OCI-LY7 (cell line): ENCODE data around the gene GMCL1. TPM values are rescaled to one million over a fixed set of nuclear protein-coding genes. Genes with fewer than 3 reads are reported as not detected.
"Not testable (repeated sequence)": the region's sequence is repeated elsewhere in the genome, so short reads cannot be mapped to it uniquely, and the experiment has no call there.

Experiments used
- BruUV-seq: library from RNA; stranded (reverse); fragments of 400-500 nt; replicated peaks from 2 replicates; lab custom pipeline; 2021; lab: Mats Ljungman, UMichigan
- CTCF ChIA-PET: fragments of 300-600 bp; sonication (Branson Sonifier 250); formaldehyde crosslinking; loops from one replicate; lab custom pipeline; 2022; ENCODE audit warnings: antibody characterized with exemption; ENCODE audit not compliant: unreplicated experiment; lab: Charles Lee
- POLR2A ChIA-PET: fragments of 300-600 bp; sonication (Branson Sonifier 250); formaldehyde crosslinking; loops from one replicate; lab custom pipeline; 2022; ENCODE audit warnings: antibody characterized with exemption; lab: Charles Lee
- DNase-seq: peaks from one replicate; pipeline ENCODE4 v3.0.0-alpha.2; 2015; ENCODE audit warnings: low spot score
- H2AFZ ChIP-seq: fragments of 200-600 bp; sonication (generic), shearing (Covaris generic); 2 replicates; pipeline ENCODE4 v1.6.1; 2014; ENCODE audit warnings: mild to moderate bottlenecking, antibody characterized with exemption, low read length, moderate library complexity
- H3K27ac ChIP-seq: fragments of 200-600 bp; sonication (generic); 2 replicates; pipeline ENCODE4 v1.5.1; 2014; ENCODE audit warnings: mixed run types, low read depth, mild to moderate bottlenecking, moderate library complexity, low read length, inconsistent platforms; ENCODE audit not compliant: poor library complexity, severe bottlenecking
- H3K36me3 ChIP-seq: fragments of 200-600 bp; sonication (generic); 2 replicates; pipeline ENCODE4 v1.6.1; 2014; ENCODE audit warnings: mild to moderate bottlenecking, antibody characterized with exemption, low read length, moderate library complexity, mixed read lengths; ENCODE audit not compliant: insufficient read depth
- H3K4me1 ChIP-seq: fragments of 200-600 bp; sonication (generic); 2 replicates; pipeline ENCODE4 v1.5.1; 2014; ENCODE audit warnings: mild to moderate bottlenecking, low read length; ENCODE audit not compliant: insufficient read depth, poor library complexity, severe bottlenecking
- H3K4me2 ChIP-seq: fragments of 200-600 bp; sonication (generic); 2 replicates; pipeline ENCODE4 v1.6.1; 2014; ENCODE audit warnings: mild to moderate bottlenecking, low read length
- H3K4me3 ChIP-seq: fragments of 200-600 bp; sonication (generic); 2 replicates; pipeline ENCODE4 v1.5.1; 2014; ENCODE audit warnings: mild to moderate bottlenecking, low read depth, low read length; ENCODE audit not compliant: poor library complexity, severe bottlenecking
- H3K79me2 ChIP-seq: fragments of 200-600 bp; sonication (generic); 2 replicates; pipeline ENCODE4 v1.6.1; 2016; ENCODE audit warnings: low read depth, mild to moderate bottlenecking, low read length, moderate library complexity, mixed read lengths; ENCODE audit not compliant: insufficient read depth
- H3K9me2 ChIP-seq: fragments of 200-600 bp; sonication (generic); 2 replicates; pipeline ENCODE4 v1.6.1; 2016; ENCODE audit warnings: mild to moderate bottlenecking, low read length, mixed read lengths; ENCODE audit not compliant: insufficient read depth
- H3K9me3 ChIP-seq: fragments of 200-600 bp; sonication (generic); 2 replicates; pipeline ENCODE4 v1.6.1; 2014; ENCODE audit warnings: mild to moderate bottlenecking, mixed run types, low read length, mixed read lengths
- H4K20me1 ChIP-seq: fragments of 200-600 bp; sonication (generic); 2 replicates; pipeline ENCODE4 v1.6.1; 2014; ENCODE audit warnings: mild to moderate bottlenecking, antibody characterized with exemption, low read length, moderate library complexity, mixed read lengths; ENCODE audit not compliant: insufficient read depth
- EZH2phosphoT487 ChIP-seq: fragments of 200-600 bp; sonication (generic); IDR thresholded peaks from 2 replicates; pipeline ENCODE4 v1.6.1; 2018; ENCODE audit warnings: low read depth, borderline replicate concordance, mild to moderate bottlenecking, mixed run types, antibody characterized with exemption, low read length, moderate library complexity, mixed read lengths
- intact Hi-C: fragments of 100-400 bp; cut with micrococcal nuclease; formaldehyde crosslinking; loops from one replicate; pipeline ENCODE4 v1.10.0; 2022; ENCODE audit not compliant: unreplicated experiment
- total RNA-seq, 2 experiments: library from RNA; depleted of rRNA in 1 of 2; stranded (reverse); fragments of >200 nt in 1 of 2; shearing (Covaris generic) in 1 of 2; gene quantifications; 2 replicates each; pipeline ENCODE4 v1.2.3, GENCODE V29; 2014 to 2022
- TF ChIP-seq, protein P1 (sequence below): fragments of 200-600 bp; sonication (generic); conservative IDR thresholded peaks from 2 replicates; pipeline ENCODE4 v1.5.1; 2014; ENCODE audit warnings: mild to moderate bottlenecking, antibody characterized with exemption, low read length, moderate library complexity, mixed read lengths

GMCL1 gene
- total RNA-seq, 2 experiments from 2014 or later = 14.4 to 25.9 TPM

- intact Hi-C loops = loop anchor here (10.0 kb wide), 1 partner anchor 184 kb away; the partner anchor contains the start of gene AAK1
Measured at GRCh38 chr2:69828938-69829255, 563 bp upstream of the GMCL1 start.

DNA sequence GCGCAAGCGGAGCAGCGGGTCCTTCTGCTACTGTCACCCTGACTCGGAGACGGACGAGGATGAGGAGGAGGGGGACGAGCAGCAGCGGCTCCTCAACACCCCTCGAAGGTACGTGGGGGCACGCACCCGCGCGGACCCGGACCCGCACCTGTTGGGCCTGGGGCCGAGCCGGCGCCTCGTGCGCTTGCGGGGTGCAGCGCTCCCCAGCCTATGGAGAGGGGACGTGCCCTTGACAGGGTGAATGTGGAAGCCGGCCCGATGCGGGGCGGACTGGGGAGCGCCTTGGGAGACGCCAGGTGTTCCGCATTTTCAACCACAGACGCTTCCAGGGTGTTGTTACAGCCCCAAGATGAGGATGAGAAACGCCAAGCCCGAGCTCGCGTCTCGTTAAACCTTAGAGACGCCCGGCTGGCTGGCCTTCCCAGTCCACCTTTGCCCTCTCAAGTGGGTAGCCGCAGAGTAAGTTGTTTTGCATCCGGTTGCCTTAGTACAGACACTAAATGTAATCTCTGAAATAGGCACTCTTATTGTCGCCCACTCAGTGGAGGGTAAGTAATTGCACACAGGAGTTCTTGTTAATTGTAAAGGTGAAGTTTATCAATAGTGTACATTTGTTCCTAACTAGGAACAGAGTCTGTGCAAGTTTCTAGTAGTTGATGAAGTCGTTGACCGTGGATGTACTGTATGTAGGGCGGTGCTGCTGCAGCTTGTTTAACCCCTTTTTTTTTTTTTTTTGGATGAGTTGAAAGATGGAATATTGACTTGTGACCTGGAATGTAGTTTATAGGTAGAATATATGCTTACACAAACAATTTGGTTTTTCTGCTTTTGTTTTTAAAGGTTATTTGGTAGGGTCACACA lies 815 bp downstream of the GMCL1 start:
- peak overlapping the region; percentile 94 for H3K4me3 ChIP-seq
- peak overlapping the region; percentile 99; the same call in 1 of the 2 replicates for H2AFZ ChIP-seq
- no peaks in the 10 kb centered on the region for H3K9me3 ChIP-seq
- no TSS peak for BruUV-seq
- peak; percentile 53 for DNase-seq
- H3K79me2 ChIP-seq = peaks cover 53% of the 10 kb centered on the region
- ChIA-PET POLR2A (interaction anchor here (0.5 to 1.3 kb wide), 2 partner anchors 18 to 105 kb away, joined by 3 read pairs; no protein-coding TSS in a partner anchor), CTCF (no interaction called here)
- H3K4me1 ChIP-seq = peaks cover 27% of the 10 kb centered on the region
- peaks cover 8% of the 10 kb centered on the region for H4K20me1 ChIP-seq
- no peaks in the 10 kb centered on the region for H3K9me2 ChIP-seq
- TF ChIP-seq EZH2phosphoT487 = no peak
- TF ChIP-seq, protein P1, sequence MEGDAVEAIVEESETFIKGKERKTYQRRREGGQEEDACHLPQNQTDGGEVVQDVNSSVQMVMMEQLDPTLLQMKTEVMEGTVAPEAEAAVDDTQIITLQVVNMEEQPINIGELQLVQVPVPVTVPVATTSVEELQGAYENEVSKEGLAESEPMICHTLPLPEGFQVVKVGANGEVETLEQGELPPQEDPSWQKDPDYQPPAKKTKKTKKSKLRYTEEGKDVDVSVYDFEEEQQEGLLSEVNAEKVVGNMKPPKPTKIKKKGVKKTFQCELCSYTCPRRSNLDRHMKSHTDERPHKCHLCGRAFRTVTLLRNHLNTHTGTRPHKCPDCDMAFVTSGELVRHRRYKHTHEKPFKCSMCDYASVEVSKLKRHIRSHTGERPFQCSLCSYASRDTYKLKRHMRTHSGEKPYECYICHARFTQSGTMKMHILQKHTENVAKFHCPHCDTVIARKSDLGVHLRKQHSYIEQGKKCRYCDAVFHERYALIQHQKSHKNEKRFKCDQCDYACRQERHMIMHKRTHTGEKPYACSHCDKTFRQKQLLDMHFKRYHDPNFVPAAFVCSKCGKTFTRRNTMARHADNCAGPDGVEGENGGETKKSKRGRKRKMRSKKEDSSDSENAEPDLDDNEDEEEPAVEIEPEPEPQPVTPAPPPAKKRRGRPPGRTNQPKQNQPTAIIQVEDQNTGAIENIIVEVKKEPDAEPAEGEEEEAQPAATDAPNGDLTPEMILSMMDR = no peak
- H3K36me3 ChIP-seq = peaks cover 39% of the 10 kb centered on the region
- H3K4me2 ChIP-seq = peak overlapping the region; percentile 83
- H3K27ac ChIP-seq = peak overlapping the region; percentile 27
- intact Hi-C loops = loop anchor here (5.0 kb wide), 1 partner anchor 257 kb away; the partner anchor contains the start of gene PCBP1

More at GRCh38 chr2:69828938-69829255, 563 bp upstream of the GMCL1 start:
- ChIA-PET POLR2A (interaction anchor here (0.8 to 2.3 kb wide), 10 partner anchors 10 to 465 kb away, joined by 3 to 8 read pairs (median 4); partner anchors contain the start of gene SNRPG), CTCF (no interaction called here)
- no peak for TF ChIP-seq EZH2phosphoT487
- TF ChIP-seq, protein P1 = no peak
- H3K4me1 ChIP-seq = peaks cover 27% of the 10 kb centered on the region
- H3K9me2 ChIP-seq = no peaks in the 10 kb centered on the region
- BruUV-seq = TSS peak; percentile 86
- peak overlapping the region; percentile 65 for H3K27ac ChIP-seq
- peaks cover 40% of the 10 kb centered on the region for H3K79me2 ChIP-seq
- peak overlapping the region; percentile 94 for H3K4me3 ChIP-seq
- H3K4me2 ChIP-seq = peak overlapping the region; percentile 90
- no peaks in the 10 kb centered on the region for H3K9me3 ChIP-seq
- H4K20me1 ChIP-seq = peaks cover 8% of the 10 kb centered on the region
- H2AFZ ChIP-seq = peak overlapping the region; percentile 99
- no peak for DNase-seq
- peaks cover 27% of the 10 kb centered on the region for H3K36me3 ChIP-seq

DNA sequence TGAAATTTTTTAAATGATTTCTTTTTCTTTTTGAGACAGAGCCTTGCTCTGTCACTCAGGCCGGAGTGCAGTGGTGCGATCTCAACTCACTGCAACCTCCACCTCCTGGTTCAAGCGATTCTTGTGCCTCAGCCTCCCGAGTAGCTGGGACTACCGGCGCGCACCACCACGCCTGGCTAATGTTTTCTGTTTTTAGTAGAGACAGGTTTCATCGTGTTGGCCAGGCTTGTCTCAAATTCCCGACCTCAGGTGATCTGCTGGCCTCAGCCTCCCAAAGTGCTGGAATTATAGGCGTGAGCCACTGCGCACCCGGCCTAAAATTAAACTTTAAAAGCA lies 1.4 kb downstream of the GMCL1 start:
- Histone ChIP-seq H3K4me1 (peaks cover 32% of the 10 kb centered on the region), H3K4me2 (peak overlapping the region; percentile 83), H3K36me3 (peaks cover 44% of the 10 kb centered on the region), H3K4me3 (peak overlapping the region; percentile 94), H3K79me2 (peaks cover 59% of the 10 kb centered on the region)
- intact Hi-C loops = loop anchor here (5.0 kb wide), 1 partner anchor 256 kb away; the partner anchor contains the start of gene PCBP1
- H3K27ac ChIP-seq, H2AFZ ChIP-seq, BruUV-seq, DNase-seq, H3K9me2 ChIP-seq, H4K20me1 ChIP-seq, CTCF ChIA-PET, H3K9me3 ChIP-seq: not testable (repeated sequence)
- POLR2A ChIA-PET = interaction anchor here (0.5 to 1.3 kb wide), 3 partner anchors 18 to 106 kb away, joined by 3 read pairs; no protein-coding TSS in a partner anchor
